ENCODE results near the gene SH3BP2. TPM values are rescaled to one million over a fixed set of nuclear protein-coding genes. Genes with fewer than 3 reads are reported as not detected.

Gene SH3BP2
- total RNA-seq, 3 donors from 2014 or later, result 40.5 to 74.8 (median 59.3) TPM

DNA sequence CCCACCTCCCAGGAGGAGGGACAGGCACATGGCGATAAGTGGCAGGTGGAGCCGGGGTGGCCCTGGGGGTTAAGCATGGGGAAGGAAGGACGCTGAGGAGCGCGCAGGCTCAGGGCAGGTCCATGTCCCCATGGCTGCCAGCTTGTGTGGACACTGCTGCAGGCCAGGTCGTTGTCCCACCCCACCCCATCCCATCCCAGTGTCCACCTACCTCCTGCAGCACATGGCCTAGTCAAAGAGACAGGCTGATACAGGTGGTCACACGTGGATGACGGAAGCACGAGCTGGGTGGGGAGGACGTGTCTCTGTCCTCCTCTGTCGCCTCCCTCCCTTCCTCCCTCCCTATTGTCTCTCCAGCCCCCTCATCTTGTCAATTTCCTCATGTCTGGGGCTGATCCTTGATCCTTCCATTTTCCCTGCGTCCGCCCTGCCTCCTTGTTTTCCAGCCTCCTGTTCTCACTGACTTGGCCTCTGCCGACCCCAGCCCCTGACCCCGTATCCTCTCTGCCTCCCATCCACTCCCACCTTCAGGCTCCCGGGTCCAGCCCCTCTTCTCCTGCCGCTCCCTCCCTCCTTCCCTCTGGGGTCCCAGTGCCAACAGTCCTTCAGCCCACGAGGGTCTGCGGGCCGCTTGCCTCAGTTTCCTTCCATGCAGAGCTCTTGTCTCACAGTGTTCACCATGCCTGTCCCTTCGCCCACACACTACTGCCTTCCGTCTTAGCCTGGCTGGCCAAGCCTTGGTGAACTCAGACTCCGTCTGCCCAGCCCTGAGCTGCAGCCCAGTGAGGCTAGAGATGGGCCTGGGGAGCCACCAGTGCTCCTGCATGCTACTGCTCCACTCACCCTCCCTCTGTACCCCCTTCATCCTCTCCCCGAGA is 35.2 kb downstream of the SH3BP2 start:
- H3K36me3 ChIP-seq, result peaks cover 5% of the 10 kb centered on the region
- no peaks in the 10 kb centered on the region for H3K27me3 ChIP-seq
- TF ChIP-seq POLR2A (IDR thresholded peaks at IDR 0.05) (no peak), POLR2AphosphoS5 (IDR thresholded peaks at IDR 0.05) (no peak)
- TF ChIP-seq, protein P1, sequence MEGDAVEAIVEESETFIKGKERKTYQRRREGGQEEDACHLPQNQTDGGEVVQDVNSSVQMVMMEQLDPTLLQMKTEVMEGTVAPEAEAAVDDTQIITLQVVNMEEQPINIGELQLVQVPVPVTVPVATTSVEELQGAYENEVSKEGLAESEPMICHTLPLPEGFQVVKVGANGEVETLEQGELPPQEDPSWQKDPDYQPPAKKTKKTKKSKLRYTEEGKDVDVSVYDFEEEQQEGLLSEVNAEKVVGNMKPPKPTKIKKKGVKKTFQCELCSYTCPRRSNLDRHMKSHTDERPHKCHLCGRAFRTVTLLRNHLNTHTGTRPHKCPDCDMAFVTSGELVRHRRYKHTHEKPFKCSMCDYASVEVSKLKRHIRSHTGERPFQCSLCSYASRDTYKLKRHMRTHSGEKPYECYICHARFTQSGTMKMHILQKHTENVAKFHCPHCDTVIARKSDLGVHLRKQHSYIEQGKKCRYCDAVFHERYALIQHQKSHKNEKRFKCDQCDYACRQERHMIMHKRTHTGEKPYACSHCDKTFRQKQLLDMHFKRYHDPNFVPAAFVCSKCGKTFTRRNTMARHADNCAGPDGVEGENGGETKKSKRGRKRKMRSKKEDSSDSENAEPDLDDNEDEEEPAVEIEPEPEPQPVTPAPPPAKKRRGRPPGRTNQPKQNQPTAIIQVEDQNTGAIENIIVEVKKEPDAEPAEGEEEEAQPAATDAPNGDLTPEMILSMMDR (IDR thresholded peaks at IDR 0.05), result no peak
- H3K9me3 ChIP-seq, result no peaks in the 10 kb centered on the region
- H3K4me3 ChIP-seq, result no peak overlapping the region
- peak in 1 of 2 donors; percentile 37 for DNase-seq (ENCODE audit: low spot score in 2 of 2)
- no peak overlapping the region for H3K27ac ChIP-seq
- no peaks in the 10 kb centered on the region for H3K4me1 ChIP-seq
- intact Hi-C loops (cut with DNase I; ENCODE audit: low total_unique reads), result no loop called here

DNA sequence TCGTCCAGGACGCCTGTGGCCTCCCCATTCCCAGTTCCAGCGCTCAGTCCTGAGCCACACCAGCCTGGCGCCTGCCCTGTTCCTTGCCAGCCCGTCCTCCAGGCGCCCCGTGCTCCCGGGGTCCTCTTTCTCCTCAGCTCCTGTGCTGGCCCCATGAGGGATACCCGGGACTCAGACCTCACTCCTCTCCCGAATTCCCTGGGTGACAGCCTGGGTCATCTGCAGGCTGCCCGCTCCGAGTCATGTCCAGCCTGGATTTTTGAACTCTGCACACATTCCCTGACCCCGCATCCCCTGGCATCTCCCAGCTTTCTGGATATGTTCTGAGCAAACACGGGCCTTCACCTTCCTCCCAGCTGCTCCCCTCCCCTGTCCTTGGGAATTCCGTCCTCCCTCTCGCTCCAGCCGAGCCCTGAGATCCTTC is 35.9 kb downstream of the SH3BP2 start:
- H3K36me3 ChIP-seq, result peaks cover 5% of the 10 kb centered on the region
- intact Hi-C loops (cut with DNase I; ENCODE audit: low total_unique reads), result no loop called here

DNA sequence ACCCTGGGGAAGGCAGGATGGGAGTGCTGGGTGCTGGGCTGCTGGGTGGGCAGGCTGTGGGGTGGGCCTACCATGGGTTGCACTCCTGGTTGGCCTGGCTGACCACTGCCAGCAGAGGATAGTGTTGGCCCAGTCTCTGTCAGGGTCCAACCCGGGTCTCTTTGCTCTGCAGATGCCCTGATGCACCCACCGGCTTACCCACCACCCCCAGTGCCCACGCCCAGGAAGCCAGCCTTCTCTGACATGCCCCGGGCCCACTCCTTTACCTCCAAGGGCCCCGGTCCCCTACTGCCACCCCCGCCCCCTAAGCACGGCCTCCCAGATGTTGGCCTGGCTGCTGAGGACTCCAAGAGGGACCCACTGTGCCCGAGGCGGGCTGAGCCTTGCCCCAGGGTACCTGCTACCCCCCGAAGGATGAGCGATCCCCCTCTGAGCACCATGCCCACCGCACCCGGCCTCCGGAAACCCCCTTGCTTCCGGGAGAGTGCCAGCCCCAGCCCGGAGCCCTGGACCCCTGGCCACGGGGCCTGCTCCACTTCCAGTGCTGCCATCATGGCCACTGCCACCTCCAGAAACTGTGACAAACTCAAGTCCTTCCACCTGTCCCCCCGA is 36.5 kb downstream of the SH3BP2 start:
- H3K27ac ChIP-seq, result no peak overlapping the region
- H3K9me3 ChIP-seq, result no peaks in the 10 kb centered on the region
- no peak overlapping the region for H3K4me3 ChIP-seq
- no peaks in the 10 kb centered on the region for H3K27me3 ChIP-seq
- H3K4me1 ChIP-seq, result no peaks in the 10 kb centered on the region
- intact Hi-C loops (cut with DNase I; ENCODE audit: low total_unique reads), result no loop called here
- H3K36me3 ChIP-seq, result peaks cover 10% of the 10 kb centered on the region
- no peak for TF ChIP-seq POLR2A (IDR thresholded peaks at IDR 0.05)
- no peak for TF ChIP-seq POLR2AphosphoS5 (IDR thresholded peaks at IDR 0.05)
- TF ChIP-seq, protein P1 (IDR thresholded peaks at IDR 0.05), result no peak
- DNase-seq (ENCODE audit: low spot score in 2 of 2), result peak in 1 of 2 donors; percentile 43

More for the DNA sequence above, 35.9 kb downstream of the SH3BP2 start:
- no peaks in the 10 kb centered on the region for H3K27me3 ChIP-seq
- H3K4me3 ChIP-seq, result no peak overlapping the region
- no peaks in the 10 kb centered on the region for H3K9me3 ChIP-seq
- H3K27ac ChIP-seq, result no peak overlapping the region
- H3K4me1 ChIP-seq, result no peaks in the 10 kb centered on the region
- DNase-seq (ENCODE audit: low spot score in 2 of 2), result peak in 1 of 2 donors; percentile 37
- TF ChIP-seq POLR2AphosphoS5 (IDR thresholded peaks at IDR 0.05) (no peak), POLR2A (IDR thresholded peaks at IDR 0.05) (no peak)
- TF ChIP-seq, protein P1 (IDR thresholded peaks at IDR 0.05), result no peak

DNA sequence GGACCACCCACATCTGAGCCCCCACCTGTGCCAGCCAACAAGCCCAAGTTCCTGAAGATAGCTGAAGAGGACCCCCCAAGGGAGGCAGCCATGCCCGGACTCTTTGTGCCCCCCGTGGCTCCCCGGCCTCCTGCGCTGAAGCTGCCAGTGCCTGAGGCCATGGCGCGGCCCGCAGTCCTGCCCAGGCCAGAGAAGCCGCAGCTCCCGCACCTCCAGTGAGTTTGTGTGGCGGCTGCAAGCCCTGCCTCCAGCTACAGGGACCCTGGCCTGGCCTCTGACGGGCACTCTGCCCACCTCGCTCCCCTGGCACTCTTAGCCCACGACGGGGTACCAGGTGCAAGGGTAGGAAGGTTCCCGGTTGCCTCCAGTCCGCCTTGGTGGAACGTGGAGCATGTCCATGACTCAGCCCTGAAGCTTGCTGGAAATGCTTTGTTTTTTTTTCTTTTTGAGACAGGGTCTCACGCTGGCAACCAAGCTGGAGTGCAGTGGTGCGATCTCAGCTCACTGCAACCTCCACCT is 37.1 kb downstream of the SH3BP2 start:
- Histone ChIP-seq H3K36me3 (peaks cover 10% of the 10 kb centered on the region), H3K27ac (no peak overlapping the region), H3K4me3 (no peak overlapping the region), H3K4me1 (no peaks in the 10 kb centered on the region), H3K27me3 (no peaks in the 10 kb centered on the region), H3K9me3 (no peaks in the 10 kb centered on the region)
- DNase-seq (ENCODE audit: low spot score in 2 of 2), result no peak
- TF ChIP-seq POLR2A (IDR thresholded peaks at IDR 0.05), result no peak
- TF ChIP-seq POLR2AphosphoS5 (IDR thresholded peaks at IDR 0.05), result no peak
- TF ChIP-seq, protein P1 (IDR thresholded peaks at IDR 0.05), result no peak
- intact Hi-C loops (cut with DNase I; ENCODE audit: low total_unique reads), result loop anchor here (10.0 kb wide), 1 partner anchor 815 kb away; no protein-coding TSS in a partner anchor
